RWPE2 (cell line): ENCODE measurements around the gene PHKA1.
A peak's percentile ranks its signal among the peaks of the same experiment; 100 is the strongest.

Source experiments
- ATAC-seq: fragments of 200-7000 bp; cut with Tn5 transposase; 3 replicates; pipeline ENCODE4 v1.9.1; 2021; ENCODE audit warnings: low read depth
- DNase-seq: peaks from one replicate; pipeline ENCODE4 v3.0.0-alpha.2; 2020; ENCODE audit warnings: low spot score
- H3K27ac ChIP-seq: fragments of 450-650 bp; 2 replicates; pipeline ENCODE4 v1.5.1; 2017; ENCODE audit warnings: mild to moderate bottlenecking; ENCODE audit not compliant: poor library complexity, severe bottlenecking
- H3K27me3 ChIP-seq: fragments of 250-450 bp; sonication (Bioruptor Pico); 2 replicates; pipeline ENCODE4 v1.5.1; 2021; ENCODE audit warnings: mild to moderate bottlenecking, moderate library complexity; ENCODE audit not compliant: insufficient read depth, poor library complexity, severe bottlenecking
- H3K36me3 ChIP-seq: fragments of 250-450 bp; sonication (Bioruptor Pico); 2 replicates; pipeline ENCODE4 v1.5.1; 2020; ENCODE audit warnings: low read depth, mild to moderate bottlenecking, moderate library complexity
- H3K4me1 ChIP-seq: fragments of 250-450 bp; sonication (Bioruptor Pico); 2 replicates; pipeline ENCODE4 v1.5.1; 2021; ENCODE audit warnings: mild to moderate bottlenecking, moderate library complexity; ENCODE audit not compliant: insufficient read depth, poor library complexity, severe bottlenecking
- H3K4me3 ChIP-seq: fragments of 250-450 bp; sonication (Bioruptor Pico); 2 replicates; pipeline ENCODE4 v1.5.1; 2021; ENCODE audit warnings: mild to moderate bottlenecking, moderate library complexity; ENCODE audit not compliant: severe bottlenecking
- H3K9me3 ChIP-seq: fragments of 250-450 bp; sonication (Bioruptor Pico); 2 replicates; pipeline ENCODE4 v1.5.1; 2021; ENCODE audit warnings: mild to moderate bottlenecking, moderate library complexity; ENCODE audit not compliant: severe bottlenecking
- CTCF ChIP-seq: fragments of 450-650 bp; IDR thresholded peaks from one replicate; pipeline ENCODE4 v1.5.1; 2017; ENCODE audit warnings: mild to moderate bottlenecking, moderate library complexity; ENCODE audit not compliant: poor library complexity, severe bottlenecking

The PHKA1 gene

GRCh38 chrX:72716766-72717165, 2.7 kb upstream of the PHKA1 start:
- Histone ChIP-seq H3K4me3 (no peak overlapping the region), H3K27me3 (no peaks in the 10 kb centered on the region), H3K36me3 (no peaks in the 10 kb centered on the region), H3K4me1 (no peaks in the 10 kb centered on the region), H3K27ac (no peak overlapping the region), H3K9me3 (no peaks in the 10 kb centered on the region)
- no peak for ATAC-seq
- DNase-seq, result no peak
- TF ChIP-seq CTCF, result no peak

- no peak for TF ChIP-seq CTCF
- H3K27me3 ChIP-seq, result no peaks in the 10 kb centered on the region
- DNase-seq (no peak), ATAC-seq (no peak)
- H3K9me3 ChIP-seq, result no peaks in the 10 kb centered on the region
- no peaks in the 10 kb centered on the region for H3K36me3 ChIP-seq
- H3K4me1 ChIP-seq, result no peaks in the 10 kb centered on the region
- H3K27ac ChIP-seq, result no peak overlapping the region
- H3K4me3 ChIP-seq, result no peak overlapping the region
Observed at GRCh38 chrX:72715546-72715945, 1.4 kb upstream of the PHKA1 start.

GRCh38 chrX:72714478-72714916, 391 bp upstream of the PHKA1 start:
- Histone ChIP-seq H3K27me3 (no peaks in the 10 kb centered on the region), H3K27ac (peak overlapping the region; percentile 69), H3K4me3 (peak overlapping the region; percentile 51), H3K9me3 (no peaks in the 10 kb centered on the region), H3K4me1 (no peaks in the 10 kb centered on the region), H3K36me3 (no peaks in the 10 kb centered on the region)
- ATAC-seq (peak; percentile 75), DNase-seq (peak; percentile 46)
- TF ChIP-seq CTCF, result no peak

- no peaks in the 10 kb centered on the region for H3K27me3 ChIP-seq
- no peaks in the 10 kb centered on the region for H3K4me1 ChIP-seq
- DNase-seq (no peak), ATAC-seq (no peak)
- H3K36me3 ChIP-seq, result no peaks in the 10 kb centered on the region
- H3K4me3 ChIP-seq, result peak overlapping the region; percentile 51
- peak overlapping the region; percentile 69 for H3K27ac ChIP-seq
- no peaks in the 10 kb centered on the region for H3K9me3 ChIP-seq
- no peak for TF ChIP-seq CTCF
Observed at GRCh38 chrX:72713130-72713529, 976 bp downstream of the PHKA1 start.

- Histone ChIP-seq H3K27ac (peak overlapping the region; percentile 69), H3K4me1 (no peaks in the 10 kb centered on the region), H3K36me3 (no peaks in the 10 kb centered on the region), H3K4me3 (no peak overlapping the region), H3K9me3 (no peaks in the 10 kb centered on the region), H3K27me3 (no peaks in the 10 kb centered on the region)
- no peak for ATAC-seq
- TF ChIP-seq CTCF, result no peak
- no peak for DNase-seq
Observed at GRCh38 chrX:72712094-72712755, 1.9 kb downstream of the PHKA1 start.
